A549 (cell line): Measurements from ENCODE around the gene BOK.

Experiments used
- CBX2 ChIP-seq: fragments of 200-600 bp; sonication (generic); IDR thresholded peaks from 2 replicates; pipeline ENCODE4 v1.6.1; 2016; ENCODE audit warnings: low read depth, mild to moderate bottlenecking, borderline replicate concordance
- EP300 ChIP-seq, 2 experiments: fragments of >200 bp; sonication (Bioruptor Twin); formaldehyde crosslinking; IDR thresholded peaks; 2 replicates in 1 of 2; 3 replicates in 1 of 2; pipeline ENCODE4 v1.6.1; 2016 to 2017
- JUNB ChIP-seq: fragments of >200 bp; sonication (Bioruptor Twin); formaldehyde crosslinking; IDR thresholded peaks from 2 replicates; pipeline ENCODE4 v1.6.1; 2016
- KDM1A ChIP-seq: fragments of 200-600 bp; sonication (generic); IDR thresholded peaks from 2 replicates; pipeline ENCODE4 v1.6.1; 2016; ENCODE audit warnings: low read depth, mild to moderate bottlenecking
- POLR2A ChIP-seq: IDR thresholded peaks from 2 replicates; pipeline ENCODE4 v1.6.1; 2012; ENCODE audit warnings: mild to moderate bottlenecking, low read length
- RAD21 ChIP-seq, 2 experiments: fragments of >200 bp in 1 of 2; sonication (Bioruptor Twin) in 1 of 2; formaldehyde crosslinking in 1 of 2; IDR thresholded peaks in 1 of 2; conservative IDR thresholded peaks in 1 of 2; 2 replicates in 1 of 2; 3 replicates in 1 of 2; pipeline ENCODE4 v1.6.1; 2012 to 2018; ENCODE audit warnings: inconsistent platforms in 1 of 2
- RFX5 ChIP-seq: fragments of 450-650 bp; IDR thresholded peaks from 2 replicates; pipeline ENCODE4 v1.7.1; 2014; ENCODE audit warnings: antibody characterized with exemption, mild to moderate bottlenecking, moderate library complexity
- RNF2 ChIP-seq: fragments of 200-600 bp; sonication (generic); IDR thresholded peaks from 2 replicates; pipeline ENCODE4 v1.6.1; 2016; ENCODE audit warnings: low read depth, mild to moderate bottlenecking, antibody characterized with exemption, moderate library complexity, borderline replicate concordance
- TFCP2L1 ChIP-seq: fragments of 250-450 bp; sonication (Bioruptor Pico); IDR thresholded peaks from 2 replicates; pipeline ENCODE4 v1.5.0; 2021; ENCODE audit warnings: mild to moderate bottlenecking
- TP53 ChIP-seq: fragments of 250-450 bp; sonication (Bioruptor Pico); IDR thresholded peaks from 2 replicates; pipeline ENCODE4 v1.5.0; 2021; ENCODE audit warnings: mild to moderate bottlenecking, moderate library complexity
- ZC3H11A ChIP-seq: fragments of 450-650 bp; IDR thresholded peaks from 2 replicates; pipeline ENCODE4 v1.6.1; 2014; ENCODE audit warnings: antibody characterized with exemption, mild to moderate bottlenecking
- TF ChIP-seq, protein P1 (sequence below): fragments of >200 bp; sonication (Bioruptor Twin); formaldehyde crosslinking; IDR thresholded peaks from 3 replicates; pipeline ENCODE4 v1.5.1; 2016
- TF ChIP-seq, protein P2 (sequence below): IDR thresholded peaks from 2 replicates; pipeline ENCODE4 v1.6.1; 2012
- TF ChIP-seq, protein P3 (sequence below): IDR thresholded peaks from 2 replicates; pipeline ENCODE4 v1.6.1; 2012

DNA sequence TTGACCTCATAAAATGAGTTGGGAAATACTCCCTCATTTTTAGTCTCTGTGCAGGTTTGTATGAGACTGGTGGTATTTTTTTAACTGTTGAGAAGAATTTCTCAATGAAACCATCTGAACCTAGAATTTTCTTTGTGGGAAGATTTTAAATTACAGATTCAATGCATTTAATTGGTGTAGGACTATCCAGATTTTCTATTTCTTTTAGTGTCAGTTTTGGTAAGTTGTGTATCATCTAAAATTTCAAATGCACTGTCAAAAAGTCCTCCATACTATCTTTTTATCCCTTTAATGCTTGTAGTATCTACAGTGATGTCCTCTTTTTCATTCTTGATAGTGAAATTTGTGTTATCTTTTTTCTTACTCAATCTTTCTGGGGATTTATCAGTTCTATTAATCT lies 1.8 kb upstream of the BOK start:
- TF ChIP-seq, protein P1, sequence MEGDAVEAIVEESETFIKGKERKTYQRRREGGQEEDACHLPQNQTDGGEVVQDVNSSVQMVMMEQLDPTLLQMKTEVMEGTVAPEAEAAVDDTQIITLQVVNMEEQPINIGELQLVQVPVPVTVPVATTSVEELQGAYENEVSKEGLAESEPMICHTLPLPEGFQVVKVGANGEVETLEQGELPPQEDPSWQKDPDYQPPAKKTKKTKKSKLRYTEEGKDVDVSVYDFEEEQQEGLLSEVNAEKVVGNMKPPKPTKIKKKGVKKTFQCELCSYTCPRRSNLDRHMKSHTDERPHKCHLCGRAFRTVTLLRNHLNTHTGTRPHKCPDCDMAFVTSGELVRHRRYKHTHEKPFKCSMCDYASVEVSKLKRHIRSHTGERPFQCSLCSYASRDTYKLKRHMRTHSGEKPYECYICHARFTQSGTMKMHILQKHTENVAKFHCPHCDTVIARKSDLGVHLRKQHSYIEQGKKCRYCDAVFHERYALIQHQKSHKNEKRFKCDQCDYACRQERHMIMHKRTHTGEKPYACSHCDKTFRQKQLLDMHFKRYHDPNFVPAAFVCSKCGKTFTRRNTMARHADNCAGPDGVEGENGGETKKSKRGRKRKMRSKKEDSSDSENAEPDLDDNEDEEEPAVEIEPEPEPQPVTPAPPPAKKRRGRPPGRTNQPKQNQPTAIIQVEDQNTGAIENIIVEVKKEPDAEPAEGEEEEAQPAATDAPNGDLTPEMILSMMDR, result no peak
- TF ChIP-seq RFX5 (no peak), TFCP2L1 (no peak), POLR2A (no peak), KDM1A (no peak), RAD21 (conservative IDR thresholded peaks at IDR 0.05 in 1 of 2, IDR thresholded peaks at IDR 0.05 in 1 of 2) (no peak), ZC3H11A (no peak), TP53 (no peak), JUNB (no peak), CBX2 (no peak), RNF2 (no peak), EP300 (IDR thresholded peaks at IDR 0.05) (no peak)
- TF ChIP-seq, protein P2, sequence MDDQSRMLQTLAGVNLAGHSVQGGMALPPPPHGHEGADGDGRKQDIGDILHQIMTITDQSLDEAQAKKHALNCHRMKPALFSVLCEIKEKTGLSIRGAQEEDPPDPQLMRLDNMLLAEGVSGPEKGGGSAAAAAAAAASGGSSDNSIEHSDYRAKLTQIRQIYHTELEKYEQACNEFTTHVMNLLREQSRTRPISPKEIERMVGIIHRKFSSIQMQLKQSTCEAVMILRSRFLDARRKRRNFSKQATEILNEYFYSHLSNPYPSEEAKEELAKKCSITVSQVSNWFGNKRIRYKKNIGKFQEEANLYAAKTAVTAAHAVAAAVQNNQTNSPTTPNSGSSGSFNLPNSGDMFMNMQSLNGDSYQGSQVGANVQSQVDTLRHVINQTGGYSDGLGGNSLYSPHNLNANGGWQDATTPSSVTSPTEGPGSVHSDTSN, result no peak
- TF ChIP-seq, protein P3, sequence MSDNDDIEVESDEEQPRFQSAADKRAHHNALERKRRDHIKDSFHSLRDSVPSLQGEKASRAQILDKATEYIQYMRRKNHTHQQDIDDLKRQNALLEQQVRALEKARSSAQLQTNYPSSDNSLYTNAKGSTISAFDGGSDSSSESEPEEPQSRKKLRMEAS, result no peak
